Heart left ventricle (tissue), 13 donors: ENCODE measurements around the gene GABRA1.

Experiments used
- POLR2A ChIP-seq, 2 donors: fragments of 450-650 bp; IDR thresholded peaks; one replicate each; pipeline ENCODE4 v1.6.1; 2017; ENCODE audit warnings: antibody characterized with exemption in 2 of 2, mild to moderate bottlenecking in 2 of 2, moderate library complexity in 2 of 2
- TF ChIP-seq, protein P1 (sequence below), 12 donors: fragments of 200-600 bp; sonication (generic) in 4 of 12; IDR thresholded peaks; one replicate each; pipeline versions ENCODE4 v1.5.0 to v1.8.0; 2018 to 2022; ENCODE audit warnings: antibody characterized with exemption in 12 of 12, mild to moderate bottlenecking in 5 of 12
- donor health status: ischemic (EF 13 %, LVEDD 7.1; RV severe dilation, severe dysfunction).
- donor health status: DM: no; HTN: yes; CAD: no.
- donor health status: DM: no; HTN: no; CAD: no.
- donor health status: ischemic (EF 25% LVEDD 6.9; RV normal size, moderate dysfunction).
- donor health status: ischemic (EF 25% LVEDD 5.7; RV mildly dilated, moderate dysfunction).
- donor health status: ischemic (EF 35%, LVEDD 5.7; RV mildly dilated, moderate dysfunction).
- donor health status: nonischemic (EF 11% LVEDD 7.7; RV severe dilation, severe dysfunction).
- donor health status: DM: yes; HTN: yes; CAD: no.
- donor health status: PGD.
- donor health status: ischemic (EF 29% LVEDD 5.4; RV normal size, mild dysfunction).
- donor health status: nonischemic (EF 23%, LVEDD 6.1; RV moderate dilation, normal function).

DNA sequence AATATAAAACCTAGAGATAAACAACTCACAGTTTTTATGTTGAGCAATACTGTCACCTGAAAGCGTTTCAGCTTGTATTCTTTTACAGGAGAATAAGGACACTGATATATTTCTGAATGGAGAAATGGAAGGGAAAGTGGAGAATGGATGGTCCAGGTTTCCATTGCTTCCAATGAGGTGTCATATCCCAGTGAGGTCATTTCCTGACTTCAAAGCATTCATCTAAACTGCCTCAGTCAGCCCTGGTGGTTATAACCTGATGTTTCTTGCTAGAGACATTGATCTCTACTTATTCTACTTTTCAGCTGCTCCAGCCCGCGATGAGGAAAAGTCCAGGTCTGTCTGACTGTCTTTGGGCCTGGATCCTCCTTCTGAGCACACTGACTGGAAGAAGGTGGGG lies 2.6 kb downstream of the GABRA1 start:
- no peak for TF ChIP-seq POLR2A (IDR thresholded peaks at IDR 0.05)
- TF ChIP-seq, protein P1, sequence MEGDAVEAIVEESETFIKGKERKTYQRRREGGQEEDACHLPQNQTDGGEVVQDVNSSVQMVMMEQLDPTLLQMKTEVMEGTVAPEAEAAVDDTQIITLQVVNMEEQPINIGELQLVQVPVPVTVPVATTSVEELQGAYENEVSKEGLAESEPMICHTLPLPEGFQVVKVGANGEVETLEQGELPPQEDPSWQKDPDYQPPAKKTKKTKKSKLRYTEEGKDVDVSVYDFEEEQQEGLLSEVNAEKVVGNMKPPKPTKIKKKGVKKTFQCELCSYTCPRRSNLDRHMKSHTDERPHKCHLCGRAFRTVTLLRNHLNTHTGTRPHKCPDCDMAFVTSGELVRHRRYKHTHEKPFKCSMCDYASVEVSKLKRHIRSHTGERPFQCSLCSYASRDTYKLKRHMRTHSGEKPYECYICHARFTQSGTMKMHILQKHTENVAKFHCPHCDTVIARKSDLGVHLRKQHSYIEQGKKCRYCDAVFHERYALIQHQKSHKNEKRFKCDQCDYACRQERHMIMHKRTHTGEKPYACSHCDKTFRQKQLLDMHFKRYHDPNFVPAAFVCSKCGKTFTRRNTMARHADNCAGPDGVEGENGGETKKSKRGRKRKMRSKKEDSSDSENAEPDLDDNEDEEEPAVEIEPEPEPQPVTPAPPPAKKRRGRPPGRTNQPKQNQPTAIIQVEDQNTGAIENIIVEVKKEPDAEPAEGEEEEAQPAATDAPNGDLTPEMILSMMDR (IDR thresholded peaks at IDR 0.05): no peak
